ENCODE measurements around the gene DAZAP1. TPM values are rescaled to one million over a fixed set of nuclear protein-coding genes. Genes with fewer than 3 reads are reported as not detected.

Gene DAZAP1
- total and polyA plus RNA-seq, 8 donors, result 21.4 to 124 (median 51.5) TPM

DNA sequence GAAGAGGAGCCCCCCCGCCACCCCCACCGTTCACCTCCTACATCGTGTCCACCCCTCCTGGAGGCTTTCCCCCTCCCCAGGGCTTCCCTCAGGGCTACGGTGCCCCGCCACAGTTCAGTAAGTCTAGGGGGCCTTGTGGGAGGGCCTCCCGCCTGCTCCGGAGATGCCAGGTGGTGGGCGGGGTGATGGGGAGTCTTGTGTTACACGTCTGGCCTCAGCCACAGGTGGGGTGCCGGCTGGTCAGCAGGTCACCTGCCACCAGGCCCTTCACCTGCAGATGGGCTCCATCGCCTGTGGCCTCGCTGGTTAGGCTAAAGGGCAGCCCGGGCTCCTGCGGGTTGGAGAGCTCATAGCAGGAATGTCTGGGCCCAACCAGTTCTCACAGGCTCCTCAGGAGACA is 22.9 kb downstream of the DAZAP1 start:
- H3K4me1 ChIP-seq, result peaks cover 12 to 20% (median 15%) of the 10 kb centered on the region in 4 donors
- DNase-seq, result no peak
- WGBS, 5 donors, result 83 to 95% (median 88%) methylated on average over 4 to 14 of the region's 14 CpGs
- H3K36me3 ChIP-seq, result peaks cover 68 to 100% (median 100%) of the 10 kb centered on the region in 4 donors
- no peak overlapping the region for H3K27ac ChIP-seq
- no peaks in the 10 kb centered on the region for H3K9me3 ChIP-seq
- TF ChIP-seq POLR2AphosphoS5 (IDR thresholded peaks at IDR 0.05) (no peak), POLR2A (IDR thresholded peaks at IDR 0.05) (no peak), EP300 (IDR thresholded peaks at IDR 0.05) (no peak)
- TF ChIP-seq, protein P1, sequence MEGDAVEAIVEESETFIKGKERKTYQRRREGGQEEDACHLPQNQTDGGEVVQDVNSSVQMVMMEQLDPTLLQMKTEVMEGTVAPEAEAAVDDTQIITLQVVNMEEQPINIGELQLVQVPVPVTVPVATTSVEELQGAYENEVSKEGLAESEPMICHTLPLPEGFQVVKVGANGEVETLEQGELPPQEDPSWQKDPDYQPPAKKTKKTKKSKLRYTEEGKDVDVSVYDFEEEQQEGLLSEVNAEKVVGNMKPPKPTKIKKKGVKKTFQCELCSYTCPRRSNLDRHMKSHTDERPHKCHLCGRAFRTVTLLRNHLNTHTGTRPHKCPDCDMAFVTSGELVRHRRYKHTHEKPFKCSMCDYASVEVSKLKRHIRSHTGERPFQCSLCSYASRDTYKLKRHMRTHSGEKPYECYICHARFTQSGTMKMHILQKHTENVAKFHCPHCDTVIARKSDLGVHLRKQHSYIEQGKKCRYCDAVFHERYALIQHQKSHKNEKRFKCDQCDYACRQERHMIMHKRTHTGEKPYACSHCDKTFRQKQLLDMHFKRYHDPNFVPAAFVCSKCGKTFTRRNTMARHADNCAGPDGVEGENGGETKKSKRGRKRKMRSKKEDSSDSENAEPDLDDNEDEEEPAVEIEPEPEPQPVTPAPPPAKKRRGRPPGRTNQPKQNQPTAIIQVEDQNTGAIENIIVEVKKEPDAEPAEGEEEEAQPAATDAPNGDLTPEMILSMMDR (IDR thresholded peaks at IDR 0.05), result no peak
- no peaks in the 10 kb centered on the region for H3K27me3 ChIP-seq
- intact Hi-C loops (cut with DNase I; ENCODE audit: low total_unique reads), result no loop called here
- no peak overlapping the region for H3K4me3 ChIP-seq

DNA sequence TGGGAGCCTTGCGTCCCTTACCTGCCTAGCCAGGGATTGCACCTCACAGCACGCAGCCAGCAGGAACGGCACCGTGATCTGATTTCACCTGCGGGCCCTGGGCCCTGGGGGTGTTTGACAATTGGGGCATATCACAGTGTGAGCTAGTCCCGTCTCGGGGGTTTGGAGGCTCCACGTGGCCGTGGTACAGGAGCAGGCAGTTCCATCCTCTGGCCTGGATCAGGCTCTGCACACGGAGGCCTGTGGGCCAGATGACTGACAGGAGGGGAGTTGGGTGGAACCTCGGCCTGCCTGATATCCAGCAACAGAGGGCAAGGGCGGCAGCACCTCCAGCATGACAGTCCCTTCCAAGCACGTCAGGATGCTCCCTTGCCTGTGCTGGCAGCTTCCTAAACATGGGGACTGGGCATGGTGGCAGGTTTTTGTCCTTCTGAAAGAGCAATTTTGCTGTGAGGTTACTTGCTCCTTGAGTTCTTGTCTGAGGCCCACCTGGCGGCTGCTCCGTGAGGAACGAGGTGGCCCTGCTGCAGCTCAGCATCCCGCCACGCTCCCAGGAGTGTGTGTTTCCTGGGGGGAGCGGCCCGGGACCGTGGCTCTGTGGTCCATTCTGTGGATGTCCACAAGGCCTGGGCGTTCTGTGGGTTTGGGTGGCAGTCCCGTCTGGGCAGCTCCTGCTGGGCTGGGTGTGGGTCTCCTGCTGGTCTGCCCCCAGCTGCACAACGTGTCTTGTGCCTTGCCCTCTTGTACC is 24.5 kb downstream of the DAZAP1 start:
- Histone ChIP-seq H3K27ac (no peak overlapping the region), H3K4me1 (peaks cover 12 to 20% (median 15%) of the 10 kb centered on the region in 4 donors), H3K27me3 (no peaks in the 10 kb centered on the region), H3K9me3 (no peaks in the 10 kb centered on the region), H3K36me3 (peaks cover 61 to 92% (median 91%) of the 10 kb centered on the region in 4 donors), H3K4me3 (no peak overlapping the region)
- TF ChIP-seq POLR2AphosphoS5 (IDR thresholded peaks at IDR 0.05), result no peak
- TF ChIP-seq, protein P1 (IDR thresholded peaks at IDR 0.05), result no peak
- TF ChIP-seq EP300 (IDR thresholded peaks at IDR 0.05), result no peak
- 87 to 93% (median 92%) methylated on average over 21 to 24 of the region's 24 CpGs for WGBS, 5 donors
- DNase-seq, result no peak
- intact Hi-C loops (cut with DNase I; ENCODE audit: low total_unique reads), result no loop called here

DNA sequence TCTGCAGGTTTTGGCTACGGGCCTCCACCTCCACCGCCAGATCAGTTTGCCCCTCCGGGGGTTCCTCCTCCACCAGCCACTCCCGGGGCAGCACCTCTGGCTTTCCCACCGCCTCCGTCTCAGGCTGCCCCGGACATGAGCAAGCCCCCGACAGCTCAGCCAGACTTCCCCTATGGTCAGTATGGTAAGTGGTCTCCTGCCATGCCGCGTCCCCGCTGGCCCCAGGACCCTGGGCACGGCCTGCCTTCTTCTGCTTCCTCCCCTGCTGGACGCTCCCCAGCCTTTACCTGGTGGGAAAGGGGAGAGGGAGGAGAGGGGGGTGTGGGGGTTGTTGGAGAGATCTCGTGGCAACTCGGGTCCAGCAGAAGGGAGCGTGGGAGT is 25.1 kb downstream of the DAZAP1 start:
- intact Hi-C loops (cut with DNase I; ENCODE audit: low total_unique reads), result no loop called here
- Histone ChIP-seq H3K36me3 (peaks cover 61 to 86% (median 86%) of the 10 kb centered on the region in 4 donors), H3K27me3 (no peaks in the 10 kb centered on the region)

DNA sequence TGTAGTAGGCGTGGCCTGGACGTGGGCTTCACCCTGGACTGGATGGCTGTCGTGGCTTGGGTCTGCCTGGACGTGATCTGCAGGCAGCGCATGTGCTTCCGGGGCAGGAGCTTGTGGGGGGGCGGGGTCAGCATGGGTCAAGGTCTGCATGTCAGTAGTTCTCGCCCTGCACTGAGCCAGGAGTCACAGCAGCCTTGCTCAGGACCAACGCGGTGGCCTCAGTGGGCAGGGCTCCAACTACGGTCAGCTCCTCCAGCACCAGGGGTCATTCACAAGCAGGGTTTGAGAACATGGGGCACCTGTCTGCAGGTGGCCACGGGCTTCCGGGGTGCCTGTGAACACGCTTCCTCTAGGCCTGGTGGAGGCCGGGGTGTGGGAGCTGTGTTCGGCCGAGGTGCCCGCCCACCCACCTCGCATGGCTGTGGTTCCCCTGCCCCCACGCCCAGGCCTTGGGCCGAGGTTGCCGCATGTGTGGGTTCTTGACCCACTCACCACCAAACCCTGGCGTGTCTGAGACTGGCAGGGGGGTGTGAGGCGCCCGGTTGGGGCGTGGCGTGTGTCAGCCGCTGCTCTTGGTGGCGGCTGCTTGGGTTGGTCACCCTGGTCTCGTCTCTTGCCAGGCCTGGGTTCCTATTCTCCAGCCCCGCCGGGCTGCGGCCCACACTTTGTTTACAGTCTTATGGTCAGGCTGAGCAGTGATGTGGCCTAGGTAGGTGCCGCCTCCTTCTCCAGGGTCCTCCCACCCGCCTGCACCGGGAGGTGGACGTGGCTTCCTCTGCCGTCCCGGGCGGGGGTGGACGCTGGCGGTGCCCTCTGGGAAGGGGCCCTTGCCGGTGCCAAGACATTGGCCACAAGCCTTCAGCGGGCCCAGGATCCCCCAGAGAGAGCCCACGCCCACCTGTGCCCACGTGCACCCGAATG is 26.0 kb downstream of the DAZAP1 start:
- TF ChIP-seq EP300 (IDR thresholded peaks at IDR 0.05), result no peak
- TF ChIP-seq, protein P1 (IDR thresholded peaks at IDR 0.05), result no peak
- no peak for TF ChIP-seq POLR2A (IDR thresholded peaks at IDR 0.05)
- no peak for TF ChIP-seq POLR2AphosphoS5 (IDR thresholded peaks at IDR 0.05)
- Histone ChIP-seq H3K9me3 (no peaks in the 10 kb centered on the region), H3K36me3 (peaks cover 61 to 78% (median 77%) of the 10 kb centered on the region in 4 donors), H3K27me3 (no peaks in the 10 kb centered on the region), H3K4me1 (peaks cover 17 to 31% (median 20%) of the 10 kb centered on the region in 4 donors), H3K4me3 (no peak overlapping the region), H3K27ac (no peak overlapping the region)
- intact Hi-C loops (cut with DNase I; ENCODE audit: low total_unique reads), result no loop called here
- no peak for DNase-seq
- WGBS, 5 donors, result 80 to 86% (median 84%) methylated on average over 23 to 47 of the region's 47 CpGs

More for the DNA sequence above, 25.1 kb downstream of the DAZAP1 start:
- Histone ChIP-seq H3K4me3 (no peak overlapping the region), H3K9me3 (no peaks in the 10 kb centered on the region), H3K27ac (no peak overlapping the region), H3K4me1 (peaks cover 14 to 25% (median 17%) of the 10 kb centered on the region in 4 donors)
- WGBS, 5 donors, result 90 to 93% (median 91%) methylated on average over 16 of the region's 16 CpGs
- DNase-seq, result no peak
- TF ChIP-seq POLR2A (IDR thresholded peaks at IDR 0.05) (no peak), EP300 (IDR thresholded peaks at IDR 0.05) (no peak), POLR2AphosphoS5 (IDR thresholded peaks at IDR 0.05) (no peak)
- TF ChIP-seq, protein P1 (IDR thresholded peaks at IDR 0.05), result no peak
